ENCODE measurements around the gene PYDC2.
A peak's percentile ranks its signal among the peaks of the same experiment; 100 is the strongest.

Gene PYDC2

GRCh38 chr3:191428177-191428576, 32.8 kb upstream of the PYDC2 start:
- H3K27ac ChIP-seq = no peak overlapping the region
- no peaks in the 10 kb centered on the region for H3K27me3 ChIP-seq
- no peaks in the 10 kb centered on the region for H3K4me1 ChIP-seq
- H3K9me3 ChIP-seq (replicated peaks in 1 of 11) = peaks cover 0 to 5% (median 0%) of the 10 kb centered on the region in 11 experiments; a peak in 2 of 22 replicates
- H3K36me3 ChIP-seq = no peaks in the 10 kb centered on the region
- no peaks in the 10 kb centered on the region for H4K20me1 ChIP-seq
- H3K9ac ChIP-seq = no peak overlapping the region
- TF ChIP-seq Cebpa-rat (IDR thresholded peaks at IDR 0.05) = no peak
- no peak overlapping the region for H3K4me2 ChIP-seq
- no peak overlapping the region for H3K4me3 ChIP-seq

- Histone ChIP-seq H3K9me3 (replicated peaks in 1 of 11) (peaks cover 0 to 5% (median 0%) of the 10 kb centered on the region in 11 experiments; a peak in 2 of 22 replicates), H4K20me1 (no peaks in the 10 kb centered on the region), H3K36me3 (no peaks in the 10 kb centered on the region), H3K27me3 (no peaks in the 10 kb centered on the region), H3K27ac (no peak overlapping the region), H3K4me1 (peaks cover 0 to 6% (median 1%) of the 10 kb centered on the region in 10 experiments; a peak in 8 of 20 replicates), H3K9ac (no peak overlapping the region), H3K4me3 (no peak overlapping the region), H3K4me2 (no peak overlapping the region)
- no peak for TF ChIP-seq Cebpa-rat (IDR thresholded peaks at IDR 0.05)
Observed at GRCh38 chr3:191430103-191430502, 30.9 kb upstream of the PYDC2 start.

- Histone ChIP-seq H3K36me3 (no peaks in the 10 kb centered on the region), H3K4me1 (peaks cover 0 to 18% (median 12%) of the 10 kb centered on the region in 10 experiments; a peak in 16 of 20 replicates), H4K20me1 (no peaks in the 10 kb centered on the region), H3K9ac (no peak overlapping the region), H3K27ac (no peak overlapping the region), H3K9me3 (replicated peaks in 1 of 11) (peaks cover 0 to 5% (median 0%) of the 10 kb centered on the region in 11 experiments; a peak in 2 of 22 replicates), H3K27me3 (no peaks in the 10 kb centered on the region), H3K4me3 (no peak overlapping the region), H3K4me2 (no peak overlapping the region)
- no peak for TF ChIP-seq Cebpa-rat (IDR thresholded peaks at IDR 0.05)
Observed at GRCh38 chr3:191431160-191431822, 29.7 kb upstream of the PYDC2 start.

GRCh38 chr3:191432162-191432561, 28.8 kb upstream of the PYDC2 start:
- H4K20me1 ChIP-seq = no peaks in the 10 kb centered on the region
- no peaks in the 10 kb centered on the region for H3K27me3 ChIP-seq
- no peak overlapping the region for H3K4me2 ChIP-seq
- no peaks in the 10 kb centered on the region for H3K36me3 ChIP-seq
- no peak overlapping the region for H3K9ac ChIP-seq
- peaks cover 0 to 25% (median 16%) of the 10 kb centered on the region in 10 experiments; a peak in 17 of 20 replicates for H3K4me1 ChIP-seq
- no peak overlapping the region for H3K4me3 ChIP-seq
- no peak overlapping the region for H3K27ac ChIP-seq
- H3K9me3 ChIP-seq (replicated peaks in 1 of 11) = peaks cover 0 to 5% (median 0%) of the 10 kb centered on the region in 11 experiments; a peak in 2 of 22 replicates
- TF ChIP-seq Cebpa-rat (IDR thresholded peaks at IDR 0.05) = no peak

GRCh38 chr3:191434024-191434423, 26.9 kb upstream of the PYDC2 start:
- H3K36me3 ChIP-seq = no peaks in the 10 kb centered on the region
- no peak overlapping the region for H3K9ac ChIP-seq
- no peaks in the 10 kb centered on the region for H3K27me3 ChIP-seq
- H3K27ac ChIP-seq = no peak overlapping the region
- no peak for TF ChIP-seq Cebpa-rat (IDR thresholded peaks at IDR 0.05)
- H3K4me3 ChIP-seq = no peak overlapping the region
- peaks cover 0 to 25% (median 16%) of the 10 kb centered on the region in 10 experiments; a peak in 17 of 20 replicates for H3K4me1 ChIP-seq
- H3K9me3 ChIP-seq (replicated peaks in 1 of 11) = peaks cover 0 to 5% (median 0%) of the 10 kb centered on the region in 11 experiments; a peak in 2 of 22 replicates
- no peak overlapping the region; a peak in 1 of 22 replicates for H3K4me2 ChIP-seq
- H4K20me1 ChIP-seq = no peaks in the 10 kb centered on the region

- Histone ChIP-seq H3K27me3 (no peaks in the 10 kb centered on the region), H3K4me2 (peak overlapping the region in 7 of 11 experiments; percentile 6 to 74 (median 49); a peak in 12 of 22 replicates), H3K36me3 (no peaks in the 10 kb centered on the region), H3K27ac (no peak overlapping the region), H3K9ac (no peak overlapping the region), H3K4me3 (no peak overlapping the region), H3K4me1 (peaks cover 0 to 25% (median 16%) of the 10 kb centered on the region in 10 experiments; a peak in 17 of 20 replicates), H3K9me3 (replicated peaks in 1 of 11) (peaks cover 0 to 13% (median 6%) of the 10 kb centered on the region in 11 experiments; a peak in 10 of 22 replicates), H4K20me1 (no peaks in the 10 kb centered on the region)
- no peak for TF ChIP-seq Cebpa-rat (IDR thresholded peaks at IDR 0.05)
Observed at GRCh38 chr3:191435981-191436380, 25.0 kb upstream of the PYDC2 start.

GRCh38 chr3:191438150-191438814, 22.7 kb upstream of the PYDC2 start:
- no peaks in the 10 kb centered on the region for H4K20me1 ChIP-seq
- TF ChIP-seq Cebpa-rat (IDR thresholded peaks at IDR 0.05) = no peak

GRCh38 chr3:191440532-191440931, 20.4 kb upstream of the PYDC2 start:
- Histone ChIP-seq H3K9ac (no peak overlapping the region), H3K27ac (no peak overlapping the region), H3K4me3 (no peak overlapping the region), H3K36me3 (no peaks in the 10 kb centered on the region), H3K9me3 (replicated peaks in 1 of 11) (peaks cover 0 to 8% (median 5%) of the 10 kb centered on the region in 11 experiments; a peak in 9 of 22 replicates), H3K4me2 (no peak overlapping the region), H3K4me1 (peaks cover 0 to 15% (median 12%) of the 10 kb centered on the region in 10 experiments; a peak in 17 of 20 replicates), H3K27me3 (no peaks in the 10 kb centered on the region), H4K20me1 (no peaks in the 10 kb centered on the region)
- TF ChIP-seq Cebpa-rat (IDR thresholded peaks at IDR 0.05) = no peak

More at GRCh38 chr3:191438150-191438814, 22.7 kb upstream of the PYDC2 start:
- Histone ChIP-seq H3K27ac (no peak overlapping the region), H3K4me2 (no peak overlapping the region), H3K4me1 (peaks cover 0 to 25% (median 16%) of the 10 kb centered on the region in 10 experiments; a peak in 17 of 20 replicates), H3K27me3 (no peaks in the 10 kb centered on the region), H3K9me3 (replicated peaks in 1 of 11) (peaks cover 0 to 8% (median 5%) of the 10 kb centered on the region in 11 experiments; a peak in 9 of 22 replicates), H3K9ac (no peak overlapping the region), H3K4me3 (no peak overlapping the region), H3K36me3 (no peaks in the 10 kb centered on the region)

- Histone ChIP-seq H3K36me3 (no peaks in the 10 kb centered on the region), H3K27ac (no peak overlapping the region), H4K20me1 (no peaks in the 10 kb centered on the region), H3K4me3 (no peak overlapping the region), H3K4me1 (peaks cover 0 to 3% (median under 1%) of the 10 kb centered on the region in 10 experiments; a peak in 10 of 20 replicates), H3K9ac (no peak overlapping the region), H3K27me3 (no peaks in the 10 kb centered on the region), H3K4me2 (no peak overlapping the region), H3K9me3 (replicated peaks in 1 of 11) (peaks cover 0 to 8% (median 5%) of the 10 kb centered on the region in 11 experiments; a peak in 9 of 22 replicates)
- TF ChIP-seq Cebpa-rat (IDR thresholded peaks at IDR 0.05) = no peak
Observed at GRCh38 chr3:191441687-191442086, 19.3 kb upstream of the PYDC2 start.
